GM10248 (cell line): ENCODE data around the gene PTPRN2.

ENCODE experiments used
- CTCF ChIA-PET: fragments of 300-600 bp; sonication (Branson Sonifier 250); formaldehyde crosslinking; extraction: SDS; loops from one replicate; lab custom pipeline; 2021; ENCODE audit warnings: antibody characterized with exemption; lab: Yijun Ruan, JAX
- POLR2A ChIA-PET: fragments of 350-650 bp; sonication (Branson Sonifier 250); formaldehyde crosslinking; extraction: SDS; loops from one replicate; lab custom pipeline; 2020; ENCODE audit warnings: antibody characterized with exemption; lab: Yijun Ruan, JAX
- DNase-seq: peaks from one replicate; pipeline ENCODE4 v3.0.0; 2012; ENCODE audit errors: extremely low spot score
- TF ChIP-seq, protein P1 (sequence below): IDR thresholded peaks from 2 replicates; pipeline ENCODE4 v1.5.1; 2012; ENCODE audit warnings: mild to moderate bottlenecking, low read depth; ENCODE audit errors: extremely low read depth, missing control alignments, control extremely low read depth

PTPRN2 gene

DNA sequence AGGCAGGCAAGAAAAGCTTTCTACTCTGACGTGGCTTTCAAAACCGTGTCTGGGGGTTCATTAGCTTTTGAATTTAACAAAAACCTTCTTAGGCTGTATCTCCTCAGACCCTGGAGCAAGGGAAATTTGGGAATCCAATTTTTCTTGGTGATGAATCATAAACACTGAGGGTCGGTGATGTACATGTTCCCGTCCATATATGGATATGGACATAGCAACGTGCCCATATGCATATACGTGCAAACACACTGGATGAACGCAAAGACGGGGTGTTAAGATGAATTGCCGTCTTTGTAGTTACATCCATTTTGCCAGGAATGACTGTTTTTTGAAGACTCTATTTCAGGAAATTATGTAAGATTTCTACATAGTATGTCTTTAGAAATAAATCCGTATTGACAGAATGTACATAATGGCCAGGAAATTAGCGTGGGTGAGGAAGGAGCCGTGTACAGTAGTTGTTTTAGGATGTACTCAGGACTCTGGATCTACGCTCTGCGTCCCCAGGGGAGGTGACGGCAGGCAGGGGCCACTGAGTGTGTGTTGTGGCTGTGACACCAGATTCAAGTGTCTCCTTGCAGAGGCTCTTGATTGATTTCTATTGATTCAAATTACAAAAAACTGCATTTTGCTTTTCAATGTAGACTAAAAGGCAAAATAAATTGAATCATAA is 1012.6 kb downstream of the PTPRN2 start:
- TF ChIP-seq, protein P1, sequence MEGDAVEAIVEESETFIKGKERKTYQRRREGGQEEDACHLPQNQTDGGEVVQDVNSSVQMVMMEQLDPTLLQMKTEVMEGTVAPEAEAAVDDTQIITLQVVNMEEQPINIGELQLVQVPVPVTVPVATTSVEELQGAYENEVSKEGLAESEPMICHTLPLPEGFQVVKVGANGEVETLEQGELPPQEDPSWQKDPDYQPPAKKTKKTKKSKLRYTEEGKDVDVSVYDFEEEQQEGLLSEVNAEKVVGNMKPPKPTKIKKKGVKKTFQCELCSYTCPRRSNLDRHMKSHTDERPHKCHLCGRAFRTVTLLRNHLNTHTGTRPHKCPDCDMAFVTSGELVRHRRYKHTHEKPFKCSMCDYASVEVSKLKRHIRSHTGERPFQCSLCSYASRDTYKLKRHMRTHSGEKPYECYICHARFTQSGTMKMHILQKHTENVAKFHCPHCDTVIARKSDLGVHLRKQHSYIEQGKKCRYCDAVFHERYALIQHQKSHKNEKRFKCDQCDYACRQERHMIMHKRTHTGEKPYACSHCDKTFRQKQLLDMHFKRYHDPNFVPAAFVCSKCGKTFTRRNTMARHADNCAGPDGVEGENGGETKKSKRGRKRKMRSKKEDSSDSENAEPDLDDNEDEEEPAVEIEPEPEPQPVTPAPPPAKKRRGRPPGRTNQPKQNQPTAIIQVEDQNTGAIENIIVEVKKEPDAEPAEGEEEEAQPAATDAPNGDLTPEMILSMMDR: no peak
- DNase-seq: no peak
- ChIA-PET POLR2A (no interaction called here), CTCF (no interaction called here)

DNA sequence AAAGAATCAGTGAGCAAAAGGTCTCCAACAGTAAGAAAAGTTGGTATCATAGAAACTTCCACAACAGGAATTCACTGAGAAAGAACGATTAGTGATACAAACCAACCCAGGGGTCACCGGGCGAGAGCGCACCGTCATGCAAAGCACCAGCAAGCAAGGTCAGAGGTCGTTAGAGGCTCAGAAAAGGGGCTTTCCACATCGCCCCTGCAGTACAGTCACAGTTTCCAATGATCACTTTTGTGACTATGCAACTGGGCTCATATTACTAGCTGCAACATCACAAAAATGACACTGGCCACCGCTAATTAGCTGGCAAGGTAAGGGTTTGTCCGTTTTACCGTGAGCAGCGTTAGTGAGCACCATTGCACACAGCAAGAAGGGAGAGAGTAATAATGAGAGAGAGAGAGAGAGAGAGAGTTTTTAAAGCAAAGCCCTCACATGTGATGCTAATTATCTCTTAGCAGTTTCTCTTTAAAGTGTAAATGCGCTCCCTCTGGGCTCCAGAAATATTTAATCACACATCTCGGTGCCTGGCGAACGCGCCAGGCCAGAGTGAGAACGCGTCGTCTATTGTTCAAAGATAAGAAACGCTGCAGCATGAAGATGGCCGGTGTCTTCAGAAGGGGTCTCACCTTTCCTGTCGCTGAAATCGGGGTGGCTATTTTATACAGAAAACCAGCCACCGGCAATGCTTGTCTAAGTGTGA is 1013.4 kb downstream of the PTPRN2 start:
- POLR2A ChIA-PET: no interaction called here
- CTCF ChIA-PET: no interaction called here
- DNase-seq: no peak
- TF ChIP-seq, protein P1: no peak

DNA sequence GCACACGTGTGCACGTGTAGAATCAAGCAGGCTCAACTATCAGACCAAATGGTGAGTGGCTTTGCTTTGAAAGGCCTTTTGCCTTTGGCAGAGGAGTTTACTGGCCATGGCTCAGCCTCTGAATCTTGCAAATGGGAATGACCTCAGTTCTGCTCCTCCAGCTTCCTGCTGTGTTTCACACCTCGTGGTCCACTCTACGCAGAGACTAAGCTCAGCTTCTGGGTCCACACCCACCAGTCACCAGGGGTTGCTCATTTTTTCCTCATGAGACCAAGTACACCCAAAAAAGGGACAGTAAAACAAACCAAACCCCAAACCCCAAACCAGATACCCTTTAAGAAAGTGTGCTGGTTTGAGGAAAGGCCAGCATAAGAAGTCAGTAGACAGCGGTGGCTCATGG is 1014.4 kb downstream of the PTPRN2 start:
- TF ChIP-seq, protein P1: no peak
- POLR2A ChIA-PET: no interaction called here
- CTCF ChIA-PET: no interaction called here
- no peak for DNase-seq

DNA sequence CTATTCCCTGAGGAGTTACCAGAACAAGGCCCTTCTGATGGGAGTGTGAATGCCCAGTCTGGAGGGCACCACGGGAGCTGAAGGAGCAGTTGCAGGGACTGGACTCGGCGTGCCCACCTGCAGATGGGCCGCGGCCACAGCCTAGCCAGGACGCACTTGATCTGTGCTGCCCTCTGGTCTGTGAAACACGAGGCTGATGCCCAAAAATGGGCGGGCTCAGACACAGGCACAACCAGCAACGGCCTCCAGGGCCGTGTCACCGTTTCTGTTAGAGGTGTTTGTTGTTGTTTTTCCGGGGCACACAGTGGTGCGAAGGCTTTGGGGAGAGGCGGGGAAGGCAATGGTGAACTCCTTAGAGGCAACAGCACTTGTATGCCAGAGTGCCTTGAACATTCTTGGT is 1015.0 kb downstream of the PTPRN2 start:
- TF ChIP-seq, protein P1: no peak
- CTCF ChIA-PET: no interaction called here

DNA sequence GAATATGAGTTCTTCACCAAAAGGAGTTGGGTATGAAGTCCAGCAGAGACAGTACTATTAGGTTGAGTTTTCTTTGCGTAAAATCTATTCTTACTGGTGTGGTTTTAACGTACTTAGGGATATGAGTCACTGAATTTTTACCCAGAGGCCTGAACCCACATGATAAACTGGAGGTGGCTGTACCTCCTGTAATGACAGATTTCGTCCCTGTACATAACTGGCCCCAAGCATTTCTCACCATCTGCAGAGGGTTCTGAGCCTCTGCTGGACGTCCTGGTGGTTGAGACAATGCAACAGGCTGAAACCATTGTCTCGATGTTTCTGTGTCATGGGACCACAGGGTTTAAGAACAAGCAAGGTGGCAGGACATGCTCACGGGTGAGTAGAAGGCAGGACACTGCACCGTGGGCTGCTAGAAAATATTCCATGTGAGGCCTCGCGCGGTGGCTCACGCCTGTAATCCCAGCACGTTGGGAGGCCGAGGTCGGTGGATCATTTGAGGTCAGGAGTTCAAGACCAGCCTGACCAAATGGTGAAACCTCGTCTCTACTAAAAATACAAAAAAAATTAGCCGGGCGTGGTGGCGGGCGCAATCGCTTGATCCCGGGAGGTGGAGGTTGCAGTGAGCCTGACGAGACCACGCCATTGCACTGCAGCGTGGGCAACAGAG is 1017.0 kb downstream of the PTPRN2 start:
- TF ChIP-seq, protein P1: no peak
- no peak for DNase-seq
- POLR2A ChIA-PET: no interaction called here
- CTCF ChIA-PET: no interaction called here

More for the DNA sequence above, 1015.0 kb downstream of the PTPRN2 start:
- POLR2A ChIA-PET: no interaction called here
- DNase-seq: no peak

DNA sequence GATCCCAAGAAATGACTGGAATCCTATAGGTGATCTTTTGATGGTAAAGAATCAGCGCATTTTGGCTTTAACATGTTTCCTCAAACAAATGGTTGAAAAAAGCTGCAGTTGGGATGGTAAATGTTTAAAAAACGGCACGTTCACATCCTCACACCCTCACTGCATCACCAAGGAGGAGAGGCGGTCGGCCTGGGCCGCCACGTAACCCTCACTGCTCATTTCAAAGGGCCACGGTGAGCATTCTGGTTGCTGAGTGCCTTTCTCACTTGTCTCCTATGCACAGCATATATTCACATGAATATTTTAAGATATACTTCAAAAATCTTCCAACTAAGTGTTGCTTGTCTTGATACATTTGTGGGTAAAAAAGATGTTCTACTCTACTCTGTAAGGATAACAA is 1017.7 kb downstream of the PTPRN2 start:
- ChIA-PET POLR2A (no interaction called here), CTCF (no interaction called here)
- TF ChIP-seq, protein P1: no peak
- no peak for DNase-seq
